GM12875 (cell line): ENCODE data around the gene PIP4K2A.

ENCODE experiments used
- H3K4me3 ChIP-seq: one replicate; pipeline ENCODE4 v1.5.1; 2011; ENCODE audit warnings: low read depth, low read length, control low read depth
- TF ChIP-seq, protein P1 (sequence below): IDR thresholded peaks from 2 replicates; pipeline ENCODE4 v1.5.1; 2011; ENCODE audit warnings: low read depth, mild to moderate bottlenecking, control low read depth, inconsistent platforms, low read length, moderate library complexity, borderline replicate concordance; ENCODE audit not compliant: insufficient read depth

PIP4K2A gene

DNA sequence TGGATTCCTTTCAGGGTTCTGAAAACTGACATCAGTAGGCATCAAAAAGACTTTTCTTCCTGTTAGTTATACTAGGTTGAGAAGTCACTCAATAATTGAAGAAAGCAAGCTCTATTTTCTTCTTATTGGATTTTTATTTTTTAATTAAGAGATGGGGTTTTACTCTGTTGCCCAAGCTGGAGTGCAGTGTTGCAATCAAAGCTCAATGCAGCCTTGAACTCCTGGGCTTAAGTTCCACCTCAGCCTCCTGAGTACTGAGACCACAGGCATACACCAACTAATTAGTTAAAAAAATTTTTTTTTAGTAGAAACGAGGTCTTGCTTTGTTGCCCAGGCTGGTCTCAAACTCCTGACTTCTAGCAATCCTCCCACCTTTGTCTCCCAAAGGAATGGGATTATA lies 28.0 kb downstream of the PIP4K2A start:
- TF ChIP-seq, protein P1, sequence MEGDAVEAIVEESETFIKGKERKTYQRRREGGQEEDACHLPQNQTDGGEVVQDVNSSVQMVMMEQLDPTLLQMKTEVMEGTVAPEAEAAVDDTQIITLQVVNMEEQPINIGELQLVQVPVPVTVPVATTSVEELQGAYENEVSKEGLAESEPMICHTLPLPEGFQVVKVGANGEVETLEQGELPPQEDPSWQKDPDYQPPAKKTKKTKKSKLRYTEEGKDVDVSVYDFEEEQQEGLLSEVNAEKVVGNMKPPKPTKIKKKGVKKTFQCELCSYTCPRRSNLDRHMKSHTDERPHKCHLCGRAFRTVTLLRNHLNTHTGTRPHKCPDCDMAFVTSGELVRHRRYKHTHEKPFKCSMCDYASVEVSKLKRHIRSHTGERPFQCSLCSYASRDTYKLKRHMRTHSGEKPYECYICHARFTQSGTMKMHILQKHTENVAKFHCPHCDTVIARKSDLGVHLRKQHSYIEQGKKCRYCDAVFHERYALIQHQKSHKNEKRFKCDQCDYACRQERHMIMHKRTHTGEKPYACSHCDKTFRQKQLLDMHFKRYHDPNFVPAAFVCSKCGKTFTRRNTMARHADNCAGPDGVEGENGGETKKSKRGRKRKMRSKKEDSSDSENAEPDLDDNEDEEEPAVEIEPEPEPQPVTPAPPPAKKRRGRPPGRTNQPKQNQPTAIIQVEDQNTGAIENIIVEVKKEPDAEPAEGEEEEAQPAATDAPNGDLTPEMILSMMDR, result no peak
- no peak overlapping the region for H3K4me3 ChIP-seq

DNA sequence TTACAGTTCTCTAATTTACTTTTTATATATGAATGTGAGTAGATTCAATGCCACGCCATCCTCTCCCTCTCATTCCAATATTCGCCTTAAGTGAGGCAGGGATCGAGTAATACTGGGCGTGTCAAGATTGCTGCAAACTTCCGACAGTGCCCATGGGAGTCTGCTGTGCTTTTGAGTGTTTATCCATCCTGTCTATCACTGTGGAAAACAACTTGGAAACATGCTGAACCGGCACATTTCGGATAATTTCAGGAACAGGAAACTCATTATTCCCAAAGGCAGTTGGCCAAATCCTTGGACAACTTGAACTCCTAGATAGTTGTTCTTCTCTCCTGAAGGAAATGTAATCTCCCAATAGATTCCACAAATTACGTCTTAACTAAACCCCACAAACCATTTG lies 28.5 kb downstream of the PIP4K2A start:
- no peak overlapping the region for H3K4me3 ChIP-seq
- TF ChIP-seq, protein P1, result no peak

DNA sequence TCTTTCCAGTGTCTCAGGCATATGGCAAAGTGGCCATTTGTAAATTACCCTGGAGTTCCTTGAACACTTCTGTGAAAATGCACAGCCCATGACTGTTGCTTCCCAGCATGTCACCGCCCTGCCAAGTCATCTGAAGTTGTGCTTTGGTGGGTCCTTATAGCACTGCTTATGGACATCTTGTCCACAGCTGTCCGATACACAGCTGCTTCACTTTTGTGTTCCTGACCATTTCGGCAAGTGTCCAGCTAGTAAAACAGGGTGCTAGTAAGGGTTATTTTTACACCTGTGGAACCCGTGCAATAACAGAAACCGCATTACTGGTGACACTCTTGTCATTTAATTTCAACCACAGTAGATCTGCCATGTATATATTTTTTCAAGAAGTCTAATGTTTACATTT lies 29.7 kb downstream of the PIP4K2A start:
- TF ChIP-seq, protein P1, result no peak
- H3K4me3 ChIP-seq, result no peak overlapping the region

DNA sequence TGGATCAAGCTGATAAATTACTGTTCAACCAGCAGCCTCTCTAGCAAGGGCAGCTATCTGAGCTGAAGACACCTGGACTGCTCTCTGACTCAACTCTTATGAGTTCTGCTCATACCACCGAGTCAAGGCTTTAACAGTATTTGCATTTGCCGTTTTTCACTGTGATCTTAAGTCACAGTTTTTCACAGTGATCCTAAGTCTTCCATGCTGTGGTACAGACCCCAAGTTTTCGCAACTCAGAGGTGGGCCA lies 31.3 kb downstream of the PIP4K2A start:
- TF ChIP-seq, protein P1, result no peak
- no peak overlapping the region for H3K4me3 ChIP-seq

DNA sequence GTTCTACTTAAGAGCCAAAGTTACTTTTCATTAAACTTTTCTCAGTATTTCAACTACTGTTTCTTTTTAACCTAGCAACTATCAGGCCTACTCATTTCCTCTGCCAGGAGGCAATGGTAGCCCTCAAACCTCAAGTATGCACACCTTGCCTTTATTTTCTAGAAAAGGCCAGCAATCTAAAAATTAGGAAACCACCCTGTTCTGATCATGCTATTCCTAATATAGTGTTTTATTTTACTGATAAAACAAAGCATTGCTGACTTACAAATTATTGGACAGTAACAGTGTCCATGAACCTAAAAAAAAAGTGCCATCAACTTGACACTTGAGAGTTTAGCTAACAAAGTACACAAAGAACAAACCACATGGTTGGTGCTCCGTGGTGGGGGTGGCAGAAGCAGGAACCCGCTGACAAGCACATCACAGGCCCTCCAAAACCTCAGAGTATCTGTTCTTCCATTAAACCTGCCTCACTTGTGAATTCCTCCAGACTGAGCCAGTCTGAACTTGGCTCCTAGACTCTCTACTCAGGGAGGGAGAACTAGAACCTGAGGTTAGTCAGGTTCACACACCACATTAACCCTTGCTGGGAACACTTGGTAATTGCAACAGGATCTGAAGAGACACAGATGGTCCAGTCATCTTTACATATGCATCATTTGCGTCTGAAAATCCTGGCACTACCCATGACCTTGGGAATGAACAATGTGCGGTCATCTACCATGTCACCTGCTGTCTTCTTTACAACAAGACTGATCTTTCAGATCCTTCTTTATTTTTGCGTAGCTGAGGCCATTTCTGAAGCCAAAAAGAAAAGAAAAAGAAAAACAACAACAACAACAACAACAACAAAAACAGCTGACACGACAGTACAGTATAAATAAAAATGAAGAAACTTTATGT lies 31.9 kb downstream of the PIP4K2A start:
- no peak overlapping the region for H3K4me3 ChIP-seq
- TF ChIP-seq, protein P1, result no peak

DNA sequence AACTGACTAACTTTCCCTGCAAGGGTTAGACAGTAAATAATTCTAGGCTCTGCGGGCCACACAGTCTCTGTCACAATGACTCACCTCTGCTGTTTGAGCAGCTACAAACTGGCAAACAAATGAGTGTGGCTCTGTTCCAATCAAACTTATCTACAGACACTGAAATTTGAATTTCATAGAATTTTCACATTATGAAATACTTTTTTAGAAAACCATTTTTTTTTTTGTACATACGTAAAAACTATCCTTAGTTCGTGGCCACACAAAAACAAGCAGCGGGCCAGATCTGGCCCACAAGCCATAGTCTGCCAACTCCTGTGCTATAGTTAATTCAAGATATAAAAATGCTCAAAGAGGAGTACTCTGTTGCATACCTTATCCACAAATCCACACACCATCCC lies 32.6 kb downstream of the PIP4K2A start:
- H3K4me3 ChIP-seq, result no peak overlapping the region
- TF ChIP-seq, protein P1, result no peak

DNA sequence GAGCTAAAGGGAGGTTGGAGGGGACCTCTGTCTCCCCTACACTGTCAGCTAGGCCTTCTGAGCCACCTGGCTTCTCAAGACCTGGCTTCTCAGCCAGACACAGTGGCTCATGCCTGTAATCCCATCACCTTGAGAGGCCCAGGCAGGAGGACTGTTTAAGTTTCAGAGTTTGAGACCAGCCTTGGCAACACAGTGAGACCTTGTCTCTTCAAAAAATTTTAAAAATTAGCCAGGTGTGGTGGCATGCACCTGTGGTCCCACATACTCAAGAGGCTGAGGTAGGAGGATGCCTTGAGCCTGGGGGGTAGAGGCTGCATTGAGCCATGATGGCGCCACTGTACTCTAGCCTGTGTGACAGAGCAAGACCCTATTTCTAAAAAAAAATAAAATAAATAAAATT lies 33.1 kb downstream of the PIP4K2A start:
- TF ChIP-seq, protein P1, result no peak
- H3K4me3 ChIP-seq, result no peak overlapping the region
